PC-9 (cell line): ENCODE measurements around the gene LRRC63.

Experiments used
- EZH2 ChIP-seq: fragments of 200-600 bp; sonication (generic); IDR thresholded peaks from 2 replicates; pipeline ENCODE4 v1.8.0; 2017; ENCODE audit warnings: antibody characterized with exemption, low read depth
- TF ChIP-seq, protein P1 (sequence below): fragments of 200-600 bp; sonication (generic); conservative IDR thresholded peaks from 2 replicates; pipeline ENCODE4 v1.6.1; 2017; ENCODE audit warnings: mixed run types, antibody characterized with exemption, mild to moderate bottlenecking, moderate library complexity

DNA sequence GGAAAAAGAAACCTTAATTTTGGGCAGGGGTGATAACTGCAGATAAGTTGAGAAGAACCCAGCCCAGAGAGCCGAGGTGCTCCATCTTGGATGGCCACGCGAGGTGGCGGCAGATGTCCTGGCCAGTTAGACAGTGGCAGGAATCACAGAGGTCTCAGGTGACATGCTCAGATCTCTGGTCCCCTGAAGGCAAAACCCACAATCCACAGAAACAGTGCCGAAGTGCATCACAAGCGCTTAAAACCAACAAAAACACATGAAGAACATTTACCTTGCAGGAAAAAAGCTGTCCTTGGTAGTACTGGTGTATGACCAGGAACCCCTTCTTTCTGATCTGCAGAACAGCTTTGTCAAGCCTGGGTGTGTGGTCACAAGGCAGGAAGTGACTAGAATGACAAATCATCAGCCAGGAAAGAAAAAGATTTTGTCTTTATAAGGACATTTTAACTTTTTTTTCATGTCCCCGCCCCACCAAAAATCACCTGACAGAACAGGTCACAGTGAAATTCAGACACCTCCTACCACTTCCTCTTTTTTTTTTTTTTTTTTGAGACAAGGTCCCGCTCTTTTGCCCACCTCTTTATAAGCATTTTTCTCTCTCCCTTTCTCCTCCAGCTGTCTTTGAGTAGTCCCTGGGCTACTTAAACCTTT, 29.8 kb upstream of the LRRC63 start, which contains the start of gene LCP1:
- TF ChIP-seq, protein P1, sequence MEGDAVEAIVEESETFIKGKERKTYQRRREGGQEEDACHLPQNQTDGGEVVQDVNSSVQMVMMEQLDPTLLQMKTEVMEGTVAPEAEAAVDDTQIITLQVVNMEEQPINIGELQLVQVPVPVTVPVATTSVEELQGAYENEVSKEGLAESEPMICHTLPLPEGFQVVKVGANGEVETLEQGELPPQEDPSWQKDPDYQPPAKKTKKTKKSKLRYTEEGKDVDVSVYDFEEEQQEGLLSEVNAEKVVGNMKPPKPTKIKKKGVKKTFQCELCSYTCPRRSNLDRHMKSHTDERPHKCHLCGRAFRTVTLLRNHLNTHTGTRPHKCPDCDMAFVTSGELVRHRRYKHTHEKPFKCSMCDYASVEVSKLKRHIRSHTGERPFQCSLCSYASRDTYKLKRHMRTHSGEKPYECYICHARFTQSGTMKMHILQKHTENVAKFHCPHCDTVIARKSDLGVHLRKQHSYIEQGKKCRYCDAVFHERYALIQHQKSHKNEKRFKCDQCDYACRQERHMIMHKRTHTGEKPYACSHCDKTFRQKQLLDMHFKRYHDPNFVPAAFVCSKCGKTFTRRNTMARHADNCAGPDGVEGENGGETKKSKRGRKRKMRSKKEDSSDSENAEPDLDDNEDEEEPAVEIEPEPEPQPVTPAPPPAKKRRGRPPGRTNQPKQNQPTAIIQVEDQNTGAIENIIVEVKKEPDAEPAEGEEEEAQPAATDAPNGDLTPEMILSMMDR: no peak
- TF ChIP-seq EZH2: no peak
